GM12878 (cell line): ENCODE results near the gene MAIP1.

Experiments used
- BHLHE40 ChIP-seq, 2 experiments: fragments of 450-650 bp in 1 of 2; IDR thresholded peaks; 2 replicates each; pipeline ENCODE4 v1.6.1; 2011 to 2017; ENCODE audit warnings: low read depth in 2 of 2, borderline replicate concordance in 1 of 2, improper control_type of control experiment in 1 of 2, low read length in 1 of 2, mild to moderate bottlenecking in 1 of 2
- CREB1 ChIP-seq: IDR thresholded peaks from 2 replicates; pipeline ENCODE4 v1.6.1; 2012; ENCODE audit warnings: low read depth, mild to moderate bottlenecking, inconsistent platforms
- EZH2 ChIP-seq: IDR thresholded peaks from 2 replicates; pipeline ENCODE4 v1.6.1; 2012; ENCODE audit warnings: low read depth, mild to moderate bottlenecking, control low read depth, inconsistent platforms, low read length, borderline replicate concordance; ENCODE audit not compliant: control insufficient read depth
- GABPA ChIP-seq: IDR thresholded peaks from 2 replicates; pipeline ENCODE4 v1.6.1; 2014; ENCODE audit warnings: antibody characterized with exemption, low read depth, mild to moderate bottlenecking, inconsistent platforms
- NR2C1 ChIP-seq: fragments of 450-650 bp; IDR thresholded peaks from 2 replicates; pipeline ENCODE4 v1.6.1; 2017; ENCODE audit warnings: antibody characterized with exemption, mild to moderate bottlenecking, moderate library complexity
- POLR2A ChIP-seq: IDR thresholded peaks from 2 replicates; pipeline ENCODE4 v1.6.1; 2011; ENCODE audit warnings: low read depth, mild to moderate bottlenecking, low read length
- POLR2AphosphoS5 ChIP-seq: IDR thresholded peaks from 2 replicates; pipeline ENCODE4 v1.6.1; 2011; ENCODE audit warnings: mild to moderate bottlenecking, low read length, inconsistent platforms
- RFX5 ChIP-seq: IDR thresholded peaks from 2 replicates; pipeline ENCODE4 v1.6.1; 2011; ENCODE audit warnings: low read depth, low read length, improper control_type of control experiment
- SREBF1 ChIP-seq: IDR thresholded peaks from 2 replicates; pipeline ENCODE4 v1.6.1; 2012; ENCODE audit warnings: mild to moderate bottlenecking, low read length
- TF ChIP-seq, protein P1 (sequence below), 3 experiments: IDR thresholded peaks in 2 of 3; conservative IDR thresholded peaks in 1 of 3; 2 replicates each; pipeline ENCODE4 v1.5.1; 2011; ENCODE audit warnings: low read depth in 3 of 3, low read length in 3 of 3, mild to moderate bottlenecking in 3 of 3, control low read depth in 2 of 3, moderate library complexity in 2 of 3, inconsistent platforms in 1 of 3, mixed read lengths in 1 of 3; ENCODE audit not compliant: control insufficient read depth in 2 of 3, insufficient read depth in 1 of 3; ENCODE audit errors: extremely low read depth in 1 of 3
- TF ChIP-seq, protein P2 (sequence below): IDR thresholded peaks from 2 replicates; pipeline ENCODE4 v1.6.1; 2012; ENCODE audit warnings: low read depth, low read length, improper control_type of control experiment
- TF ChIP-seq, protein P3 (sequence below): fragments of 450-650 bp; formaldehyde crosslinking; IDR thresholded peaks from 2 replicates; pipeline ENCODE4 v1.5.0; 2022; ENCODE audit warnings: mild to moderate bottlenecking, missing genetic modification characterization

DNA sequence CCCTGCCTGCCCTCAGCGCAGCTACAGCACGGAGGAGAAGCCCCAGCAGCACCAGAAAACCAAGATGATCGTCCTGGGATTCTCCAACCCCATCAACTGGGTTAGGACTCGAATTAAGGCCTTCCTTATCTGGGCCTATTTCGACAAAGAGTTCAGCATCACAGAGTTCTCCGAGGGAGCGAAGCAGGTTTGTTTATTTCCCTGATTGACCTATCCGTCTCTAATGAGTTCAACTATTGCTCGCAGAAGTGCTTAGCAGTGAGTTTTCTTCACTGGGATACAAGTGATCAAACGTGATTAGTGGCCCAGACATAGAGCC lies 639 bp downstream of the MAIP1 start:
- TF ChIP-seq, protein P1, sequence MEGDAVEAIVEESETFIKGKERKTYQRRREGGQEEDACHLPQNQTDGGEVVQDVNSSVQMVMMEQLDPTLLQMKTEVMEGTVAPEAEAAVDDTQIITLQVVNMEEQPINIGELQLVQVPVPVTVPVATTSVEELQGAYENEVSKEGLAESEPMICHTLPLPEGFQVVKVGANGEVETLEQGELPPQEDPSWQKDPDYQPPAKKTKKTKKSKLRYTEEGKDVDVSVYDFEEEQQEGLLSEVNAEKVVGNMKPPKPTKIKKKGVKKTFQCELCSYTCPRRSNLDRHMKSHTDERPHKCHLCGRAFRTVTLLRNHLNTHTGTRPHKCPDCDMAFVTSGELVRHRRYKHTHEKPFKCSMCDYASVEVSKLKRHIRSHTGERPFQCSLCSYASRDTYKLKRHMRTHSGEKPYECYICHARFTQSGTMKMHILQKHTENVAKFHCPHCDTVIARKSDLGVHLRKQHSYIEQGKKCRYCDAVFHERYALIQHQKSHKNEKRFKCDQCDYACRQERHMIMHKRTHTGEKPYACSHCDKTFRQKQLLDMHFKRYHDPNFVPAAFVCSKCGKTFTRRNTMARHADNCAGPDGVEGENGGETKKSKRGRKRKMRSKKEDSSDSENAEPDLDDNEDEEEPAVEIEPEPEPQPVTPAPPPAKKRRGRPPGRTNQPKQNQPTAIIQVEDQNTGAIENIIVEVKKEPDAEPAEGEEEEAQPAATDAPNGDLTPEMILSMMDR (IDR thresholded peaks at IDR 0.05 in 2 of 3, conservative IDR thresholded peaks at IDR 0.05 in 1 of 3; ENCODE audit: control insufficient read depth in 2 of 3, extremely low read depth in 1 of 3, insufficient read depth in 1 of 3, low read depth in 3 of 3, low read length in 3 of 3) = no peak
- TF ChIP-seq BHLHE40 (IDR thresholded peaks at IDR 0.05; ENCODE audit: borderline replicate concordance in 1 of 2, low read depth in 2 of 2, low read length in 1 of 2) = no peak
- no peak for TF ChIP-seq POLR2A
- no peak for TF ChIP-seq SREBF1
- no peak for TF ChIP-seq RFX5
- TF ChIP-seq, protein P2, sequence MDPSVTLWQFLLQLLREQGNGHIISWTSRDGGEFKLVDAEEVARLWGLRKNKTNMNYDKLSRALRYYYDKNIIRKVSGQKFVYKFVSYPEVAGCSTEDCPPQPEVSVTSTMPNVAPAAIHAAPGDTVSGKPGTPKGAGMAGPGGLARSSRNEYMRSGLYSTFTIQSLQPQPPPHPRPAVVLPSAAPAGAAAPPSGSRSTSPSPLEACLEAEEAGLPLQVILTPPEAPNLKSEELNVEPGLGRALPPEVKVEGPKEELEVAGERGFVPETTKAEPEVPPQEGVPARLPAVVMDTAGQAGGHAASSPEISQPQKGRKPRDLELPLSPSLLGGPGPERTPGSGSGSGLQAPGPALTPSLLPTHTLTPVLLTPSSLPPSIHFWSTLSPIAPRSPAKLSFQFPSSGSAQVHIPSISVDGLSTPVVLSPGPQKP = no peak
- no peak for TF ChIP-seq NR2C1
- no peak for TF ChIP-seq POLR2AphosphoS5
- no peak for TF ChIP-seq GABPA
- TF ChIP-seq CREB1 = no peak
- TF ChIP-seq EZH2 = no peak
- TF ChIP-seq, protein P3, sequence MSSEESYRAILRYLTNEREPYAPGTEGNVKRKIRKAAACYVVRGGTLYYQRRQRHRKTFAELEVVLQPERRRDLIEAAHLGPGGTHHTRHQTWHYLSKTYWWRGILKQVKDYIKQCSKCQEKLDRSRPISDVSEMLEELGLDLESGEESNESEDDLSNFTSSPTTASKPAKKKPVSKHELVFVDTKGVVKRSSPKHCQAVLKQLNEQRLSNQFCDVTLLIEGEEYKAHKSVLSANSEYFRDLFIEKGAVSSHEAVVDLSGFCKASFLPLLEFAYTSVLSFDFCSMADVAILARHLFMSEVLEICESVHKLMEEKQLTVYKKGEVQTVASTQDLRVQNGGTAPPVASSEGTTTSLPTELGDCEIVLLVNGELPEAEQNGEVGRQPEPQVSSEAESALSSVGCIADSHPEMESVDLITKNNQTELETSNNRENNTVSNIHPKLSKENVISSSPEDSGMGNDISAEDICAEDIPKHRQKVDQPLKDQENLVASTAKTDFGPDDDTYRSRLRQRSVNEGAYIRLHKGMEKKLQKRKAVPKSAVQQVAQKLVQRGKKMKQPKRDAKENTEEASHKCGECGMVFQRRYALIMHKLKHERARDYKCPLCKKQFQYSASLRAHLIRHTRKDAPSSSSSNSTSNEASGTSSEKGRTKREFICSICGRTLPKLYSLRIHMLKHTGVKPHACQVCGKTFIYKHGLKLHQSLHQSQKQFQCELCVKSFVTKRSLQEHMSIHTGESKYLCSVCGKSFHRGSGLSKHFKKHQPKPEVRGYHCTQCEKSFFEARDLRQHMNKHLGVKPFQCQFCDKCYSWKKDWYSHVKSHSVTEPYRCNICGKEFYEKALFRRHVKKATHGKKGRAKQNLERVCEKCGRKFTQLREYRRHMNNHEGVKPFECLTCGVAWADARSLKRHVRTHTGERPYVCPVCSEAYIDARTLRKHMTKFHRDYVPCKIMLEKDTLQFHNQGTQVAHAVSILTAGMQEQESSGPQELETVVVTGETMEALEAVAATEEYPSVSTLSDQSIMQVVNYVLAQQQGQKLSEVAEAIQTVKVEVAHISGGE = no peak
